Mesothelial cell of epicardium (in vitro differentiated cells): Measurements from ENCODE around the gene PRMT7. TPM values are rescaled to one million over a fixed set of nuclear protein-coding genes. Genes with fewer than 3 reads are reported as not detected.
A peak's percentile ranks its signal among the peaks of the same experiment; 100 is the strongest.

ENCODE experiments used
- DNase-seq, 2 experiments: peaks; one replicate each; pipeline ENCODE4 v3.0.0; 2021; ENCODE audit warnings: low spot score in 2 of 2; ENCODE audit not compliant: unreplicated experiment in 2 of 2
- H3K27ac Mint-ChIP-seq: 2 replicates; pipeline ENCODE4 v1.8.0; 2021; ENCODE audit warnings: mixed read lengths
- H3K27me3 Mint-ChIP-seq: 2 replicates; pipeline ENCODE4 v1.8.0; 2021; ENCODE audit warnings: low read depth, mixed read lengths
- H3K36me3 Mint-ChIP-seq: 2 replicates; pipeline ENCODE4 v1.8.0; 2021; ENCODE audit warnings: mixed read lengths
- H3K4me1 Mint-ChIP-seq: 2 replicates; pipeline ENCODE4 v1.8.0; 2021; ENCODE audit warnings: mixed read lengths
- H3K4me3 Mint-ChIP-seq: 2 replicates; pipeline ENCODE4 v1.8.0; 2021; ENCODE audit warnings: mild to moderate bottlenecking, moderate library complexity, mixed read lengths
- H3K9me3 Mint-ChIP-seq: 2 replicates; pipeline ENCODE4 v1.8.0; 2021; ENCODE audit warnings: mixed read lengths
- total RNA-seq: library from RNA; stranded (reverse); gene quantifications from 3 replicates; pipeline ENCODE4 v1.2.1, GENCODE V29; 2021
- TF ChIP-seq, protein P1 (sequence below): fragments of 200-600 bp; sonication (generic); IDR thresholded peaks from one replicate; pipeline ENCODE4 v1.5.0; 2021; ENCODE audit warnings: antibody characterized with exemption; ENCODE audit not compliant: unreplicated experiment

Gene PRMT7
- total RNA-seq, 1 donor from 2014 or later, result 77.9 TPM

DNA sequence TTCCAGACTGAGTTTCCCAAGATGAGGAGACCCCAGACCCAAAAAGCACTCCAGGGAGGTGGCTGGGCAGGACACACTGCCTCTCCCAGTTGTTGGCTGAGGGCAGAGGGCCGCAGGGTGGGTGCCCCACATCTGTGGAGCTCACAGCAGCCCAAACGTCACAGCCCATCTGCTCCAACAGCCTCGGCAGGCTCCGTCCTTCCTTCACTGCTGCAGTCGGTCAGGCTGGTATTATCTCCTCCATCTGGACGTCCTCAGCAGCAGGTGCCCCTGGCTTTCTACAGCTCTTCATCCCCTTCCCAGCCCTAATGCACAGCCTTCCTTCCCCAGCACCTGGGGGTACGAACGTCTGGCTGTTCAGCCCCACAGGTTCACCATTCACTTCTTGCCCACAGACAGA lies 55.2 kb downstream of the PRMT7 start:
- DNase-seq, result no peak
- TF ChIP-seq, protein P1, sequence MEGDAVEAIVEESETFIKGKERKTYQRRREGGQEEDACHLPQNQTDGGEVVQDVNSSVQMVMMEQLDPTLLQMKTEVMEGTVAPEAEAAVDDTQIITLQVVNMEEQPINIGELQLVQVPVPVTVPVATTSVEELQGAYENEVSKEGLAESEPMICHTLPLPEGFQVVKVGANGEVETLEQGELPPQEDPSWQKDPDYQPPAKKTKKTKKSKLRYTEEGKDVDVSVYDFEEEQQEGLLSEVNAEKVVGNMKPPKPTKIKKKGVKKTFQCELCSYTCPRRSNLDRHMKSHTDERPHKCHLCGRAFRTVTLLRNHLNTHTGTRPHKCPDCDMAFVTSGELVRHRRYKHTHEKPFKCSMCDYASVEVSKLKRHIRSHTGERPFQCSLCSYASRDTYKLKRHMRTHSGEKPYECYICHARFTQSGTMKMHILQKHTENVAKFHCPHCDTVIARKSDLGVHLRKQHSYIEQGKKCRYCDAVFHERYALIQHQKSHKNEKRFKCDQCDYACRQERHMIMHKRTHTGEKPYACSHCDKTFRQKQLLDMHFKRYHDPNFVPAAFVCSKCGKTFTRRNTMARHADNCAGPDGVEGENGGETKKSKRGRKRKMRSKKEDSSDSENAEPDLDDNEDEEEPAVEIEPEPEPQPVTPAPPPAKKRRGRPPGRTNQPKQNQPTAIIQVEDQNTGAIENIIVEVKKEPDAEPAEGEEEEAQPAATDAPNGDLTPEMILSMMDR, result no peak
- Mint-ChIP-seq H3K27me3 (no peaks in the 10 kb centered on the region), H3K4me1 (peaks cover 24% of the 10 kb centered on the region), H3K4me3 (no peak overlapping the region), H3K36me3 (no peaks in the 10 kb centered on the region), H3K9me3 (no peaks in the 10 kb centered on the region), H3K27ac (no peak overlapping the region)

DNA sequence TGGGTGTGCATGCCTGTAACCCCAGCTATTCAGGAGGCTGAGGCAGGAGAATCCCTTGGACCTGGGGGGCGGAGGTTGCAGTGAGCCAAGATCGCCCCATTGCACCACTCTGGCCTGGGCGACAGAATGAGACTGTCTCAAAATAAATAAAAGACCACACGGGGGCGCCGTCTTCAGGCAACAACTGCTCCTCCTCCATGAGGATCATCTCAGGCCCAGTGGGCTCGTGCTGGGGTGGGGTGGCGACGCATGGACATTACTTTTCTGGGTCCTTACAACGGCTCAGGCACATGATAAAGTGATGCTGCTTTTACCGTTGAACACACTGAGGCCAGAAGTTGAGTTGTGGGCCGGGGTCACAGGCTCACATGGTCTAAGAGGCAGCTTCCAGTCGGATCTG lies 56.2 kb downstream of the PRMT7 start:
- Mint-ChIP-seq H3K27ac (no peak overlapping the region), H3K9me3 (no peaks in the 10 kb centered on the region), H3K36me3 (no peaks in the 10 kb centered on the region), H3K4me1 (peaks cover 24% of the 10 kb centered on the region), H3K27me3 (no peaks in the 10 kb centered on the region), H3K4me3 (no peak overlapping the region)
- DNase-seq, result no peak
- TF ChIP-seq, protein P1, result peak; percentile 50

DNA sequence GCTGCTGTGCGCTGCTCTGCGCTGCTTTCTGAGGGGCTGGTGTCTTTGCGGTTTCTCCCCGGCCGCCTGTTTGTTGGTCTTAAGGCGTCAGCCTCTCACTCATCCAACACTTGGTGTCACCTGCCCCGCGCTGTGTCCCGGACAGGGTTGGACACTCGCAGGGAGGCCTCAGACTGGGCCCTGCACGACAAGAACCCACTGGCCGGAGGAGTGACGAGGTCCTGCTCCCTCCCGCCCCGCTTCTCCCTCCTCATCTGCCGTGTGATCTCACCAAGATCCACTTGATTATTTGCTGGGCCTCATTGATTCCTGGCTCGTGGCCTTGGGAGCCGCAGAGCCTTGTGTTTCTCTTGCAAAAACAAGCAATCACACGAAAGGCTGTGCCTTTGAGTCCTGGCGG lies 56.6 kb downstream of the PRMT7 start:
- Mint-ChIP-seq H3K4me1 (peaks cover 24% of the 10 kb centered on the region), H3K27me3 (no peaks in the 10 kb centered on the region), H3K36me3 (no peaks in the 10 kb centered on the region), H3K27ac (no peak overlapping the region), H3K9me3 (no peaks in the 10 kb centered on the region), H3K4me3 (no peak overlapping the region)
- TF ChIP-seq, protein P1, result no peak
- no peak for DNase-seq

DNA sequence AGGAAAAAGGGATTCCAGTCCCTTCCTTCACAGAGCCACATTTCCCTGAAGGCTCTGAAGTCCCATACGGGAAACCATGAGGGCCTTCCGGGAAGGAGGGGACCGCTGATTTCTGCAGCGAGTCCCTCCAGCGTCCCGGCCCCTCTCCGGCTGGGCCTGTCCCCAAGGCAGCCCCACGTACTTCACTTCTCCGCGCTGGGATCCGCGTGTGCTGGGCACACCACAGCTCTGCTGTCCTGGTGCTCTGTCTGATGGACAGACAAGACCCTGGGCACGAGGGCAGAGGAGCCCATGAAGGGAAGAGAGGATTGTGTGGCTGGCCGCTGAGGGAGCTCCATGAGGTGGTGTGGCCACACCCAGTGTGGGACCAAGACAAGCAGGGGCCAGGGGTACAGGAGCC lies 57.1 kb downstream of the PRMT7 start:
- no peaks in the 10 kb centered on the region for H3K36me3 Mint-ChIP-seq
- TF ChIP-seq, protein P1, result no peak
- H3K4me1 Mint-ChIP-seq, result peaks cover 24% of the 10 kb centered on the region
- H3K9me3 Mint-ChIP-seq, result no peaks in the 10 kb centered on the region
- H3K27ac Mint-ChIP-seq, result no peak overlapping the region
- no peak for DNase-seq
- H3K4me3 Mint-ChIP-seq, result no peak overlapping the region
- no peaks in the 10 kb centered on the region for H3K27me3 Mint-ChIP-seq

DNA sequence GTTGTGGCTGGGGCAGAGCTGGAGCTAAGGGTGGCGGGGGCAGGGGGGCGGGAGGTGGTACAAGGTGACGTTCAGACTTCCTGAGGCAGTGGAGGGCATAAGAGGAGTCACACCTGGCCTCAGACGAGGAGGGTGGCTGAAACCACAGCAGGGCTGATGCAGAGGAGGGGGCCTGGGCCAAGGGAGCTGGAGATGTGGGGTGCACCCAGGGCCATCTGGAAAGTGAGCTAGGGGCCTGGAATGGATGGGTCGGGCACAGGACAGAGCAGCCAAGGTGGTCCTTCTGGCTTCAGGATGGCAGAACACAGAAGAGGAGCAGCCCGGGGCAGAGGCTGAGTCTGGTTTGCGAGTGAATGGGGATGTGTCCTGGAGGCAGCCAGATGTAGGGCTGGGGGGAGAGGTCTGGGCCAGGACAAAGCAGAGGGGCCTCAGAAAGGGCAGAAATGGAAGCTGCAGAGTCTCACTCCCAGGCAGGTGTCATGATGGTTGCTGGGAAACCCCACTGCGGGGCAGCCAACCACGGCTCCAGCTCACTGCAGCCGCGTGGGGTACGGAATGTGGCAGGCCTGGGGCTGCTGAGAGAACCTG lies 57.6 kb downstream of the PRMT7 start:
- no peaks in the 10 kb centered on the region for H3K27me3 Mint-ChIP-seq
- no peaks in the 10 kb centered on the region for H3K9me3 Mint-ChIP-seq
- no peaks in the 10 kb centered on the region for H3K36me3 Mint-ChIP-seq
- TF ChIP-seq, protein P1, result no peak
- no peak for DNase-seq
- H3K4me1 Mint-ChIP-seq, result peaks cover 24% of the 10 kb centered on the region
- no peak overlapping the region for H3K27ac Mint-ChIP-seq
- H3K4me3 Mint-ChIP-seq, result no peak overlapping the region

DNA sequence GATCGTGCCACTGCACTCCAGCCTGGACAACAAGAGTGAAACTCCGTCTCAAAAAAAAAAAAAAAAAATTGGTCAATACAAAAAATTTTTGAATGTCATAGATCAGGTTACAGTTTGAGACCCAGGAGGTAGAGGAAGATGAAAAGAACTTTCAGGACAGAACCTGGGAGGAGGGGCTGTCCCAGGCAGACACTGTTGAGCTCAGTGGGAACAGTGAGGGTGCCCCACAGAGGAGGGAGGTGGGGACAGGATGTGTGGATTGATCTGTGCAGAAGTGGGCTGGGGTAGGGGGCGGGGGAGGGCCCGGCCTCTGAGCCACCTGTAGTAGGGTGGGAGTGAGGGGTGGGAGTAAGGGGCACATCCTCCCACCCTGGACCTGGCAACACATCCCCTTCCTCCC lies 58.3 kb downstream of the PRMT7 start:
- TF ChIP-seq, protein P1, result no peak
- H3K27me3 Mint-ChIP-seq, result peaks cover 2% of the 10 kb centered on the region
- no peaks in the 10 kb centered on the region for H3K36me3 Mint-ChIP-seq
- H3K9me3 Mint-ChIP-seq, result no peaks in the 10 kb centered on the region
- no peak overlapping the region for H3K27ac Mint-ChIP-seq
- no peak for DNase-seq
- peaks cover 21% of the 10 kb centered on the region for H3K4me1 Mint-ChIP-seq
- H3K4me3 Mint-ChIP-seq, result no peak overlapping the region
